Measurements from ENCODE around the gene FOXI1.
"Not testable (repeated sequence)": the region's sequence is repeated elsewhere in the genome, so short reads cannot be mapped to it uniquely, and the experiment has no call there.

The FOXI1 gene

DNA sequence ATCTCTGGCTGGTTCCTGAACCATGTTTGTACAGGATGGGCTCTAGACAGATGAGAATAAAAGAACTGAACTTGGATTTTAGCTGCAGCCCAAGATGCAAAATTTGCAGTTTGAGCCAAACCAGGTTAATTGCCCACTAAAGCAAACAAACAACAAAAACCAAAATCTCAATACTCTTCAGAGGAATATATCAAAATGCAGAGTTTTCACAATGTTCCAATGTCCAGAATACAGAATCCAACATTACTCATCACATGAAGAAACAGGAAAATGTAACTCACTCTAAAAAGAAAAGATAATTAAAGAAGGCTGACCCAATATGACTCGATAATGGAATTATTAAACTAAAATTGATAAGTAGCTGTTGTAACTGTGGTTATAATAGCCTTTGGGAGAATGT lies 20.4 kb downstream of the FOXI1 start:
- DNase-seq (ENCODE audit: low read depth in 2 of 2, low spot score in 1 of 2): no peak

GRCh38 chr5:170126626-170127025 lies 20.9 kb downstream of the FOXI1 start:
- no peak for DNase-seq (ENCODE audit: low read depth in 2 of 2, low spot score in 1 of 2)

DNA sequence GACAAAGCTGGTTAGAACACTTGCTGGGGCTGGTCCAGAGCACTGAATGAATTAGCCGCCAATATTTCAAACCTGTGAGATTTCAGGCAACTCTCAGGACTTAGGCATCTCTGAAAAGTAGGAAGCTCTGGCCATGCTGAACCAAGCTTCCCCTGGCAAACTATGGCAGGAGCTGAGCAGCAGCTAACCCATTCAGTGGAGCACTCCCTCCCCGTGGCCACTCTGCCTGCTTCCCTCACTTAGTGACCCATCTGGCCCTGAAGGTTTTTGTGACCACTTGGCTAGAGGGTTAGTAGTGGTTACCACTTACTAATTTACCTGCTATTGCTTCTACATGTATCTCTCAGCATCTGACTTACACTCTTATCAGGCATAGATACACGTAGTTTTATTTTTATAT lies 25.5 kb downstream of the FOXI1 start:
- no peak for DNase-seq (ENCODE audit: low read depth in 2 of 2, low spot score in 1 of 2)

GRCh38 chr5:170132269-170132975 lies 26.7 kb downstream of the FOXI1 start:
- no peak for DNase-seq (ENCODE audit: low read depth in 2 of 2, low spot score in 1 of 2)

- DNase-seq (ENCODE audit: low read depth in 2 of 2, low spot score in 1 of 2): no peak
These were observed 27.3 kb downstream of the FOXI1 start for GRCh38 chr5:170132976-170133448.

- DNase-seq (ENCODE audit: low read depth in 2 of 2, low spot score in 1 of 2): no peak
These were observed 30.2 kb downstream of the FOXI1 start for GRCh38 chr5:170135796-170136490.

GRCh38 chr5:170136506-170136905 lies 30.8 kb downstream of the FOXI1 start:
- DNase-seq (ENCODE audit: low read depth in 2 of 2, low spot score in 1 of 2): no peak

- no peak for DNase-seq (ENCODE audit: low read depth in 2 of 2, low spot score in 1 of 2)
These were observed 32.1 kb downstream of the FOXI1 start for GRCh38 chr5:170137694-170138214.

GRCh38 chr5:170138273-170138672 lies 32.6 kb downstream of the FOXI1 start:
- DNase-seq (ENCODE audit: low read depth in 2 of 2, low spot score in 1 of 2): no peak

- no peak for DNase-seq (ENCODE audit: low read depth in 2 of 2, low spot score in 1 of 2)
These were observed 34.2 kb downstream of the FOXI1 start for GRCh38 chr5:170139786-170140335.

GRCh38 chr5:170141196-170141595 lies 35.5 kb downstream of the FOXI1 start:
- DNase-seq (ENCODE audit: low read depth in 2 of 2, low spot score in 1 of 2): not testable (repeated sequence)

- DNase-seq (ENCODE audit: low read depth in 2 of 2, low spot score in 1 of 2): no peak
These were observed 35.9 kb downstream of the FOXI1 start for GRCh38 chr5:170141636-170142035.

DNA sequence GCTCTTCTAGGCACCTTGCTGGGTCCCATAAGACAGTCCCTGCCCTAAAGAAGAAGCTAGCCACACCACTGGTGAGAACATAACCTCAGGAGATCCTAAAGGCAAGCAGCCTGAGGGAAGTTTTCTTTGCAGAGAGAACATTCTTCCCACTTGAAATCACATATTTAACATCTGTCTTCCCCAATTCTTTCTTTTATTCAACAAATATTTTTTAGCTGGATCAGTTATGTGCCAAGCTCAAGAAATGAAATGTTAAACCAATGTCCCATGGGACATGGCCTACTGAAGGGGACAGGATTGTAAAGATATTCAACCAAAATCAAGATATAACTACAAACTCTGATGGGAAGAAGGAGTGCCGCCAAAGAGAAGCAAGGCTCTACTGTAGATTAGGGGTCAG lies 36.5 kb downstream of the FOXI1 start:
- no peak for DNase-seq (ENCODE audit: low read depth in 2 of 2, low spot score in 1 of 2)

DNA sequence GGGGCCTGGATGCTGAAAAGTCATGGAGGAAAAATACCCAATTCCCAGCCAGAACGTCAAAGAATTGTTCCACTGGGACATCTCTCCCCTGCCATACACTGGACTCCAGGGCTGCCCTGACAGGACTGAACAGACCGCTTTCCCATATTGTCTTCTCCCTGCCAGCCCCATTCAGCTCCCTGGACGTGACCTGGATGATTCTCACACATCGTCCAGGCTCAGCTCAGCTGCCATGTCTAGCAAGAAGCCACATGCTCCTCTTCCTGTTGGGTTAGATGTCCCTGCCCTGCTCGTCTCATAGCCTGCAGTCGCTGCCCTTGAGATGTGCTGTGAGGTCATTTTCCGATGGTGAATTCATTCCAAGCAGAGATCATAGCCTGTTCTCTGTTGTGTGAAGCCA lies 37.4 kb downstream of the FOXI1 start:
- no peak for DNase-seq (ENCODE audit: low read depth in 2 of 2, low spot score in 1 of 2)

DNA sequence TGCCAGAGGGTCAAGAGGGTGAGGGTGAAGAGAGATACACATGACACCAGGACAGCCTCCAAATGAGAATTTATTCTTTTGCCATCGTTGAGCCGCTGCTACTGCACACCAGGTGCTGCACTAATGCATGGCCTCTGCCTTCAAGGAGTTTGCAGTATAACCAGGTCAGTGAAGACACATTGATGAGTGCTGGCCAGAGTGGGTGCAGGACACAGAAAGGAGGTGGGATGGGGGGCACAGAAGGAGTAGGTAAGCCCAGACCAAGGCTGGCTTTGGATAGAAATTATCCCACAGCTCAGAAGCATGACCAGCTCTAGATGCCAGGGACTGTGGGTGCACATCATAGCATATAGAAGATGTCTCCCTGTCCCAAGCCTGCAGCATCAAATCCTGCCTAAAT lies 38.0 kb downstream of the FOXI1 start:
- DNase-seq (ENCODE audit: low read depth in 2 of 2, low spot score in 1 of 2): no peak

GRCh38 chr5:170144286-170145023 lies 38.8 kb downstream of the FOXI1 start:
- DNase-seq (ENCODE audit: low read depth in 2 of 2, low spot score in 1 of 2): no peak

GRCh38 chr5:170145462-170145861 lies 39.8 kb downstream of the FOXI1 start:
- DNase-seq (ENCODE audit: low read depth in 2 of 2, low spot score in 1 of 2): no peak

DNA sequence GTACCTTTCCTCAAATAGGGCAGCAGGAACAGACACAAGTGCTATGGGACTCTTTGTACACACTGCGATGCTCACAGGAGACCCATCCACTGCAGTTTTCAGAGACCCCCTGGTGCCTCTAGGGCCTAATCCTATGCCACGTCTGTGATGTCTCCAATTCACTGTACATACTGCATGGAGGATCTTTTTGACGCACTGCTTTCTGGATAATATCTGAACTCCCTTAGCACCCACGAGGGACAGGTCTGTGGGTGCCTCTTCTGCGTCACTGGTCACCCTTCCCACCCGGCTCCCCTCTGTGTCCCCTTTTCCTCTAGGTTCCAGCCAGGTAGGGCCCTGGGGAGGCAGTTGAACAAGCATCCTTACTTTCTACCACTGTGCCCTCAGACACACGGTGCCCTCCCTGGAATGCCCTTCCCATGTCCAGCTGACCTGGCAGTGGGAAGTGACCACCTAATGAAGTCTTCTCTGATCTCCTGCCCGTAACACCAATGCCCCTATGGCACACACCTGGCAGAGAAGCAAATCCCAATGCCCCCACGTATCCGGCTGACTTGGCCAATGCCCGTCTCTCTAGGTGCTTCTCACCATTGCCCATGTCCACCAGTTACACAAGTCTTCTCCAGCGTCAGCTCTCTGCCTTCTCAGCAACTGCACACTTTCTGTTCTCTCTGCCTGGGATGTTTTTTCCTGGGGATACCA lies 41.5 kb downstream of the FOXI1 start:
- no peak for DNase-seq (ENCODE audit: low read depth in 2 of 2, low spot score in 1 of 2)

DNA sequence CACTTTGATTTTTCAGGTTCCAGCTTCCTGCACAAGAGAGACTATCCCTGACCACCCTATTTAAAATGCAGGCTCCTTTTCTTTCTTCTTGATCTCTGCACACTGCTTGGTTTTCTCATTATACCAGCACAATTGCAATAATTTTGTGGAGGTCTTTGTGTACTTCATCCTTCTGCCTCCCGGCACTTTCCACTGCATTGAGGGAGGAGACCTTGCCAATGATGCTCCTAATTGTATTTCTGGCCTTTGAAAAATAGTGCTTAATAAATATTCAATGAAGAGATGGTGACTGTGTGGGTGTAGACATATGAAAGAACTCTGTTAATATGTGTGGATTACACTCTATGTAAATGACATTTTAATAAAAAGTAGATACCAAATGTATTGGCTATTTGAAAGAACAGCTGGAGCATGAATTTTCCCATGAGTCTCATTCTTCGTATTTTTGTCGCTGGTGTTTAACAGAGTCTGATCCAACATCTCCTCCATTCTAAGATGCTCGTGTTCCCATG lies 42.1 kb downstream of the FOXI1 start:
- DNase-seq (ENCODE audit: low read depth in 2 of 2, low spot score in 1 of 2): no peak

- no peak for DNase-seq (ENCODE audit: low read depth in 2 of 2, low spot score in 1 of 2)
These were observed 42.9 kb downstream of the FOXI1 start for GRCh38 chr5:170148430-170149205.
